DMS53 treated with DMSO at 0.1 percent for 48 hours (cell line): ENCODE measurements around the gene HERPUD2.
A peak's percentile ranks its signal among the peaks of the same experiment; 100 is the strongest.

ENCODE experiments used
- DNase-seq: peaks from one replicate; lab custom pipeline; 2025; ENCODE audit not compliant: unreplicated experiment; lab: John Stamatoyannopoulos, UW

The HERPUD2 gene

GRCh38 chr7:35694784-35695472, at the start of gene HERPUD2:
Gene HERPUD2 (minus strand): TSS chr7:35695135. CDS start chr7:35694330, 805 bp downstream.
- peak; percentile 80 for DNase-seq

- no peak for DNase-seq
Measured at GRCh38 chr7:35738889-35739288, 44.0 kb upstream of the HERPUD2 start.

GRCh38 chr7:35736725-35737124, 41.8 kb upstream of the HERPUD2 start:
- DNase-seq = no peak

- no peak for DNase-seq
Measured at GRCh38 chr7:35735396-35735795, 40.5 kb upstream of the HERPUD2 start.

- DNase-seq = no peak
Measured at GRCh38 chr7:35734001-35734483, 39.1 kb upstream of the HERPUD2 start.

- DNase-seq = no peak
Measured at GRCh38 chr7:35731349-35731748, 36.4 kb upstream of the HERPUD2 start.

GRCh38 chr7:35729061-35729783, 34.3 kb upstream of the HERPUD2 start:
- no peak for DNase-seq

- no peak for DNase-seq
Measured at GRCh38 chr7:35728412-35729060, 33.6 kb upstream of the HERPUD2 start.

- no peak for DNase-seq
Measured at GRCh38 chr7:35727571-35727970, 32.6 kb upstream of the HERPUD2 start.

- no peak for DNase-seq
Measured at GRCh38 chr7:35726654-35727053, 31.7 kb upstream of the HERPUD2 start.

- DNase-seq = no peak
Measured at GRCh38 chr7:35725280-35725680, 30.3 kb upstream of the HERPUD2 start.

GRCh38 chr7:35723011-35723410, 28.1 kb upstream of the HERPUD2 start:
- DNase-seq = no peak

GRCh38 chr7:35722054-35722849, 27.3 kb upstream of the HERPUD2 start:
- no peak for DNase-seq

- no peak for DNase-seq
Measured at GRCh38 chr7:35721288-35721687, 26.4 kb upstream of the HERPUD2 start.

GRCh38 chr7:35720849-35721248, 25.9 kb upstream of the HERPUD2 start:
- DNase-seq = no peak

GRCh38 chr7:35720032-35720431, 25.1 kb upstream of the HERPUD2 start:
- DNase-seq = no peak

- no peak for DNase-seq
Measured at GRCh38 chr7:35718047-35718446, 23.1 kb upstream of the HERPUD2 start.

- no peak for DNase-seq
Measured at GRCh38 chr7:35717516-35717915, 22.6 kb upstream of the HERPUD2 start.

GRCh38 chr7:35717013-35717412, 22.1 kb upstream of the HERPUD2 start:
- DNase-seq = no peak

- no peak for DNase-seq
Measured at GRCh38 chr7:35716038-35716803, 21.3 kb upstream of the HERPUD2 start.
